DOHH2 (cell line): ENCODE data around the gene ADTRP.

ENCODE experiments used
- H3F3A ChIP-seq: fragments of 200-600 bp; sonication (generic), shearing (Covaris generic); 2 replicates; pipeline ENCODE4 v1.6.0; 2016; ENCODE audit warnings: antibody characterized with exemption, mild to moderate bottlenecking; ENCODE audit not compliant: control insufficient read depth, insufficient read depth
- H3K27ac ChIP-seq: fragments of 200-600 bp; sonication (generic); 2 replicates; pipeline ENCODE4 v1.5.1; 2014; ENCODE audit warnings: low read depth, mild to moderate bottlenecking, low read length, moderate library complexity
- H3K27me3 ChIP-seq: fragments of 200-600 bp; sonication (generic); 2 replicates; pipeline ENCODE4 v1.6.1; 2014; ENCODE audit warnings: mild to moderate bottlenecking, low read length, mixed read lengths; ENCODE audit not compliant: control insufficient read depth
- H3K36me3 ChIP-seq: fragments of 200-600 bp; sonication (generic); 2 replicates; pipeline ENCODE4 v1.6.1; 2014; ENCODE audit warnings: mild to moderate bottlenecking, low read length, moderate library complexity, mixed read lengths; ENCODE audit not compliant: control insufficient read depth
- H3K4me1 ChIP-seq: fragments of 200-600 bp; sonication (generic); 2 replicates; pipeline ENCODE4 v1.6.1; 2014; ENCODE audit warnings: mild to moderate bottlenecking, low read length, mixed read lengths; ENCODE audit not compliant: control insufficient read depth
- H3K4me2 ChIP-seq: fragments of 200-600 bp; sonication (generic); 2 replicates; pipeline ENCODE4 v1.6.0; 2014; ENCODE audit warnings: mild to moderate bottlenecking, low read length, moderate library complexity
- H3K4me3 ChIP-seq: fragments of 200-600 bp; sonication (generic); 2 replicates; pipeline ENCODE4 v1.5.1; 2014; ENCODE audit warnings: mild to moderate bottlenecking, low read length, mixed read lengths
- H3K79me2 ChIP-seq: fragments of 200-600 bp; sonication (generic); 2 replicates; pipeline ENCODE4 v1.6.1; 2014; ENCODE audit warnings: mild to moderate bottlenecking, low read length, mixed read lengths; ENCODE audit not compliant: control insufficient read depth
- H3K9me2 ChIP-seq: fragments of 200-600 bp; sonication (generic); replicated peaks from 2 replicates; pipeline ENCODE4 v1.6.1; 2014; ENCODE audit warnings: mild to moderate bottlenecking, low read length, mixed read lengths; ENCODE audit not compliant: control insufficient read depth
- H3K9me3 ChIP-seq: fragments of 200-600 bp; sonication (generic); 2 replicates; pipeline ENCODE4 v1.6.1; 2014; ENCODE audit warnings: antibody characterized with exemption, low read length, mixed read lengths; ENCODE audit not compliant: control insufficient read depth, insufficient read depth
- H4K20me1 ChIP-seq: fragments of 200-600 bp; sonication (generic); 2 replicates; pipeline ENCODE4 v1.6.0; 2014; ENCODE audit warnings: low read depth, mild to moderate bottlenecking, antibody characterized with exemption, low read length, moderate library complexity; ENCODE audit not compliant: control insufficient read depth, insufficient read depth
- EZH2phosphoT487 ChIP-seq: fragments of 200-600 bp; sonication (generic); IDR thresholded peaks from 2 replicates; pipeline ENCODE4 v1.6.1; 2017; ENCODE audit warnings: borderline replicate concordance, mild to moderate bottlenecking, antibody characterized with exemption, low read length, moderate library complexity, mixed read lengths
- TF ChIP-seq, protein P1 (sequence below): fragments of 200-600 bp; sonication (generic); IDR thresholded peaks from one replicate; pipeline ENCODE4 v1.5.1; 2014; ENCODE audit warnings: antibody characterized with exemption, mild to moderate bottlenecking, low read depth, low read length; ENCODE audit not compliant: poor library complexity, severe bottlenecking

ADTRP gene

DNA sequence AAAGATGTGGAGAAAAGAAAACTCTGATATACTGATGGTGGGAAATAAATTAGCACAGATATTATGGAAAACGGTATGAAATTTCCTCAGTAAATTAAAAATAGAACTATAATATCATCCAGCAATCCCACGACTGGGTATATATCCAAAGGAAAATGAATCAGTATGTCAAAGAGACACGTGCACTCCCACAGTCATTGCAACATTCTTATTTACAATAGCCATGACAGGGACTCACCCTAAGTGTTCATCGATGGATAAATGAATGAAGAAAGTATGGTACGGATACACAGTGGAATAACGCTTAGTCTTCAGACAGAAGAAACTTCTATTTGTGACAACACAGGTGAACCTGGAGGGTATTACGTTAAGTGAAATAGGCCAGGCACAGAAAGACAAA is 5.7 kb upstream of the ADTRP start:
- Histone ChIP-seq H3F3A (no peaks in the 10 kb centered on the region), H3K4me1 (no peaks in the 10 kb centered on the region), H3K36me3 (no peaks in the 10 kb centered on the region), H3K27ac (no peak overlapping the region), H3K27me3 (peaks cover 18% of the 10 kb centered on the region), H3K4me3 (no peak overlapping the region), H4K20me1 (no peaks in the 10 kb centered on the region), H3K9me2 (no peaks in the 10 kb centered on the region), H3K4me2 (no peak overlapping the region), H3K79me2 (no peaks in the 10 kb centered on the region), H3K9me3 (no peaks in the 10 kb centered on the region)
- TF ChIP-seq, protein P1, sequence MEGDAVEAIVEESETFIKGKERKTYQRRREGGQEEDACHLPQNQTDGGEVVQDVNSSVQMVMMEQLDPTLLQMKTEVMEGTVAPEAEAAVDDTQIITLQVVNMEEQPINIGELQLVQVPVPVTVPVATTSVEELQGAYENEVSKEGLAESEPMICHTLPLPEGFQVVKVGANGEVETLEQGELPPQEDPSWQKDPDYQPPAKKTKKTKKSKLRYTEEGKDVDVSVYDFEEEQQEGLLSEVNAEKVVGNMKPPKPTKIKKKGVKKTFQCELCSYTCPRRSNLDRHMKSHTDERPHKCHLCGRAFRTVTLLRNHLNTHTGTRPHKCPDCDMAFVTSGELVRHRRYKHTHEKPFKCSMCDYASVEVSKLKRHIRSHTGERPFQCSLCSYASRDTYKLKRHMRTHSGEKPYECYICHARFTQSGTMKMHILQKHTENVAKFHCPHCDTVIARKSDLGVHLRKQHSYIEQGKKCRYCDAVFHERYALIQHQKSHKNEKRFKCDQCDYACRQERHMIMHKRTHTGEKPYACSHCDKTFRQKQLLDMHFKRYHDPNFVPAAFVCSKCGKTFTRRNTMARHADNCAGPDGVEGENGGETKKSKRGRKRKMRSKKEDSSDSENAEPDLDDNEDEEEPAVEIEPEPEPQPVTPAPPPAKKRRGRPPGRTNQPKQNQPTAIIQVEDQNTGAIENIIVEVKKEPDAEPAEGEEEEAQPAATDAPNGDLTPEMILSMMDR: no peak
- no peak for TF ChIP-seq EZH2phosphoT487

- Histone ChIP-seq H3K27me3 (peaks cover 18% of the 10 kb centered on the region), H3K4me3 (no peak overlapping the region), H3K36me3 (no peaks in the 10 kb centered on the region), H3K9me3 (no peaks in the 10 kb centered on the region), H3K4me2 (no peak overlapping the region), H3K4me1 (no peaks in the 10 kb centered on the region), H3F3A (no peaks in the 10 kb centered on the region), H3K9me2 (no peaks in the 10 kb centered on the region), H3K79me2 (no peaks in the 10 kb centered on the region), H4K20me1 (no peaks in the 10 kb centered on the region), H3K27ac (no peak overlapping the region)
- TF ChIP-seq EZH2phosphoT487: no peak
- TF ChIP-seq, protein P1: no peak
These were observed 5.0 kb upstream of the ADTRP start for GRCh38 chr6:11783524-11784064.

DNA sequence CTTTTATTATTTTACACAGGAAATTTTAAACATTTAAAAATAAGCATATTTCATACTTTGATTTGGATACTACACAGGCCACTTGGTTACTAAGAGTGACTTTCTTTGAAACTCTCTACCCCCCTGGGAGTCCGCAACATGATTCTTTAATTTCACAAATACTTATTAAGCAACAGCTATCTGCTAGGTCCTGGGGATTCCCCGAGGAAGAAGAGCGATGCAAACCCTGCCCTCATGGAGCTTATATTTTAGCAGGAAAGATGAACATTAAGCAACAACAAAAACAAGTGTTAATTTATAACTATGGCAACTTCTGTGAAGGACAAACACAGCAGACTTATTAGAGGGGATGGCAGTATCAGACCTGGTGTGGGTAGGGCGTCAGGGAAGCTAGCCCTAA is 3.9 kb upstream of the ADTRP start:
- TF ChIP-seq, protein P1: no peak
- TF ChIP-seq EZH2phosphoT487: no peak
- Histone ChIP-seq H3K4me1 (no peaks in the 10 kb centered on the region), H4K20me1 (no peaks in the 10 kb centered on the region), H3K27me3 (peaks cover 18% of the 10 kb centered on the region), H3F3A (no peaks in the 10 kb centered on the region), H3K36me3 (no peaks in the 10 kb centered on the region), H3K9me3 (no peaks in the 10 kb centered on the region), H3K4me3 (no peak overlapping the region), H3K79me2 (no peaks in the 10 kb centered on the region), H3K4me2 (no peak overlapping the region), H3K27ac (no peak overlapping the region), H3K9me2 (no peaks in the 10 kb centered on the region)

DNA sequence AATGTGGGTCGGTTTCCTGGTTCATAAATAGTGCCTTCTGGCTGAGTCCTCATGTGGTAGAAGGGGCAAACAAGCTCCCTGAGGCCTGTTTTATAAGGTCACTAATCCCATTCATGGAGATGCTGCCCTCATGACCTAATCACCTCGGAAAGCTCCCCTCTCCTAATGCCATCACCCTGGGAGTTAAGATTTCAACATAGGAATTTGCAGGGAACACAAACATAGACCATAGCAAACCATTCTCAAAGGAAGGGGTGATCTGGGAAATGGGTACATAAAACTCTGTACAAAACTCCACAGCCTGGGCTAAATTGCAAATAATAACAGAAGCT is 1.5 kb upstream of the ADTRP start:
- no peak for TF ChIP-seq EZH2phosphoT487
- TF ChIP-seq, protein P1: no peak
- no peaks in the 10 kb centered on the region for H3K36me3 ChIP-seq
- 0 out of 2 replicates have a peak, but pooled peaks cover 2% of the 10 kb centered on the region for H3K27me3 ChIP-seq
- no peak overlapping the region for H3K4me2 ChIP-seq
- H3K4me1 ChIP-seq: no peaks in the 10 kb centered on the region
- H4K20me1 ChIP-seq: no peaks in the 10 kb centered on the region
- no peaks in the 10 kb centered on the region for H3F3A ChIP-seq
- H3K9me2 ChIP-seq: no peaks in the 10 kb centered on the region
- no peaks in the 10 kb centered on the region for H3K79me2 ChIP-seq
- no peaks in the 10 kb centered on the region for H3K9me3 ChIP-seq
- no peak overlapping the region for H3K4me3 ChIP-seq
- H3K27ac ChIP-seq: no peak overlapping the region
